K562 (cell line): ENCODE results near the gene SFXN2. TPM values are rescaled to one million over a fixed set of nuclear protein-coding genes. Genes with fewer than 3 reads are reported as not detected.

Experiments
- ARID1B ChIP-seq: fragments of 450-650 bp; IDR thresholded peaks from 2 replicates; pipeline ENCODE4 v1.6.1; 2016; ENCODE audit warnings: antibody characterized with exemption, mild to moderate bottlenecking, inconsistent platforms
- BHLHE40 ChIP-seq: IDR thresholded peaks from 2 replicates; pipeline ENCODE4 v1.6.1; 2011; ENCODE audit warnings: low read length, improper control_type of control experiment
- BRD9 ChIP-seq: fragments of 450-650 bp; IDR thresholded peaks from 2 replicates; pipeline ENCODE4 v1.6.1; 2018; ENCODE audit warnings: low read depth; ENCODE audit not compliant: partially characterized antibody
- CHD2 ChIP-seq: IDR thresholded peaks from 2 replicates; pipeline ENCODE4 v1.6.1; 2011; ENCODE audit warnings: low read depth, low read length
- DPF2 ChIP-seq: fragments of 450-650 bp; IDR thresholded peaks from 2 replicates; pipeline ENCODE4 v1.6.1; 2016
- GTF2A2 ChIP-seq: IDR thresholded peaks from 2 replicates; pipeline ENCODE4 v1.6.1; 2016; ENCODE audit warnings: mild to moderate bottlenecking, missing genetic modification characterization, missing compliant biosample characterization
- GTF2F1 ChIP-seq: IDR thresholded peaks from 2 replicates; pipeline ENCODE4 v1.6.1; 2011; ENCODE audit warnings: low read depth, low read length, improper control_type of control experiment
- LCOR ChIP-seq: sonication (generic); formaldehyde crosslinking; IDR thresholded peaks from 2 replicates; pipeline ENCODE4 v1.8.0; 2022; ENCODE audit warnings: mild to moderate bottlenecking, missing genetic modification reagents
- MEF2A ChIP-seq: IDR thresholded peaks from 2 replicates; pipeline ENCODE4 v1.6.1; 2011; ENCODE audit warnings: low read depth, mild to moderate bottlenecking, low read length, moderate library complexity; ENCODE audit not compliant: control insufficient read depth
- MYC ChIP-seq, 2 experiments: fragments of 250-450 bp in 1 of 2; sonication (Bioruptor Pico) in 1 of 2; IDR thresholded peaks; 2 replicates each; pipeline versions ENCODE4 v1.5.1 to v1.6.1; 2012 to 2021; ENCODE audit warnings: low read depth in 2 of 2, borderline replicate concordance in 1 of 2, improper control_type of control experiment in 1 of 2, low read length in 1 of 2, mild to moderate bottlenecking in 1 of 2, moderate library complexity in 1 of 2
- NBN ChIP-seq: fragments of 450-650 bp; IDR thresholded peaks from 2 replicates; pipeline ENCODE4 v1.6.1; 2016; ENCODE audit warnings: low read depth, mild to moderate bottlenecking
- NFE2 ChIP-seq: IDR thresholded peaks from 2 replicates; pipeline ENCODE4 v1.6.1; 2014; ENCODE audit warnings: antibody characterized with exemption, low read depth
- NFRKB ChIP-seq: fragments of 450-650 bp; IDR thresholded peaks from 2 replicates; pipeline ENCODE4 v1.6.1; 2016; ENCODE audit warnings: low read depth
- PTTG1 ChIP-seq: fragments of 450-650 bp; IDR thresholded peaks from 2 replicates; pipeline ENCODE4 v1.6.1; 2016; ENCODE audit warnings: low read depth, mild to moderate bottlenecking, missing genetic modification characterization, missing compliant biosample characterization
- SMAD3 ChIP-seq: fragments of 450-650 bp; formaldehyde crosslinking; conservative IDR thresholded peaks from 2 replicates; pipeline ENCODE4 v1.4.0; 2020; ENCODE audit warnings: mild to moderate bottlenecking
- SMC3 ChIP-seq: conservative IDR thresholded peaks from 2 replicates; pipeline ENCODE4 v1.6.1; 2011; ENCODE audit warnings: low read depth, low read length, improper control_type of control experiment; ENCODE audit not compliant: insufficient read depth
- SUPT5H ChIP-seq: fragments of 450-650 bp; IDR thresholded peaks from 2 replicates; pipeline ENCODE4 v1.6.1; 2016
- TAF7 ChIP-seq: fragments of 450-650 bp; IDR thresholded peaks from 2 replicates; pipeline ENCODE4 v1.6.1; 2016; ENCODE audit warnings: missing genetic modification characterization, missing compliant biosample characterization
- ZNF174 ChIP-seq: fragments of 250-450 bp; sonication (Bioruptor Pico); IDR thresholded peaks from 2 replicates; pipeline ENCODE4 v1.4.0; 2020; ENCODE audit warnings: mild to moderate bottlenecking
- ZNF274 ChIP-seq: IDR thresholded peaks from 2 replicates; pipeline ENCODE4 v1.6.1; 2011; ENCODE audit warnings: low read depth, mild to moderate bottlenecking, low read length, moderate library complexity, borderline replicate concordance
- ZNF444 ChIP-seq: fragments of 250-450 bp; sonication (Bioruptor Pico); IDR thresholded peaks from 2 replicates; pipeline ENCODE4 v1.4.0; 2020; ENCODE audit warnings: mild to moderate bottlenecking, moderate library complexity
- ZNF583 ChIP-seq: fragments of 250-450 bp; sonication (Bioruptor Pico); IDR thresholded peaks from 2 replicates; pipeline ENCODE4 v1.4.0; 2020
- ZNF644 ChIP-seq: fragments of 200-800 bp; sonication (Bioruptor generic); IDR thresholded peaks from 2 replicates; pipeline ENCODE4 v1.6.1; 2016; ENCODE audit warnings: low read depth, missing genetic modification characterization, missing compliant biosample characterization
- polyA plus RNA-seq, 8 experiments: library from polyadenylated mRNA; depleted of rRNA in 4 of 8; stranded (reverse) in 5 of 8; unstranded in 3 of 8; fragments of >200 nt; fragmentation: Nextera tagmentation in 2 of 8; fragmentation: Illumina TruSeq in 1 of 8; extraction: Ambion mirVana in 2 of 8; extraction: Trizol in 1 of 8; gene quantifications; 2 replicates each; pipeline versions ENCODE4 v1.2.1 to v1.2.3, GENCODE V29; 2011 to 2014; ENCODE audit warnings: inconsistent platforms in 1 of 8, missing spikeins in 1 of 8
- total RNA-seq, 7 experiments: library from RNA; depleted of rRNA in 6 of 7; stranded (reverse); fragments of >200 nt in 6 of 7; fragmentation: Illumina TruSeq in 2 of 7; extraction: Trizol in 2 of 7; gene quantifications; 2 replicates each; pipeline versions ENCODE4 v1.2.1 to v1.2.3, GENCODE V29; 2011 to 2021; ENCODE audit warnings: low replicate concordance in 1 of 7
- TF ChIP-seq, protein P1 (sequence below): fragments of 450-650 bp; IDR thresholded peaks from 2 replicates; pipeline ENCODE4 v1.6.1; 2016
- TF ChIP-seq, protein P2 (sequence below): fragments of 450-650 bp; IDR thresholded peaks from 2 replicates; pipeline ENCODE4 v1.6.1; 2017; ENCODE audit warnings: antibody characterized with exemption, mild to moderate bottlenecking
- TF ChIP-seq, protein P3 (sequence below): sonication (generic); formaldehyde crosslinking; IDR thresholded peaks from 2 replicates; pipeline ENCODE4 v1.8.0; 2022; ENCODE audit warnings: missing genetic modification reagents, mild to moderate bottlenecking, moderate library complexity, borderline replicate concordance

Gene SFXN2
- total and polyA plus RNA-seq, 9 of the 15 experiments (the other 6 are each of a cell fraction or from before 2014, with no cell fraction given) = 7.3 to 23.8 (median 15.7) TPM

DNA sequence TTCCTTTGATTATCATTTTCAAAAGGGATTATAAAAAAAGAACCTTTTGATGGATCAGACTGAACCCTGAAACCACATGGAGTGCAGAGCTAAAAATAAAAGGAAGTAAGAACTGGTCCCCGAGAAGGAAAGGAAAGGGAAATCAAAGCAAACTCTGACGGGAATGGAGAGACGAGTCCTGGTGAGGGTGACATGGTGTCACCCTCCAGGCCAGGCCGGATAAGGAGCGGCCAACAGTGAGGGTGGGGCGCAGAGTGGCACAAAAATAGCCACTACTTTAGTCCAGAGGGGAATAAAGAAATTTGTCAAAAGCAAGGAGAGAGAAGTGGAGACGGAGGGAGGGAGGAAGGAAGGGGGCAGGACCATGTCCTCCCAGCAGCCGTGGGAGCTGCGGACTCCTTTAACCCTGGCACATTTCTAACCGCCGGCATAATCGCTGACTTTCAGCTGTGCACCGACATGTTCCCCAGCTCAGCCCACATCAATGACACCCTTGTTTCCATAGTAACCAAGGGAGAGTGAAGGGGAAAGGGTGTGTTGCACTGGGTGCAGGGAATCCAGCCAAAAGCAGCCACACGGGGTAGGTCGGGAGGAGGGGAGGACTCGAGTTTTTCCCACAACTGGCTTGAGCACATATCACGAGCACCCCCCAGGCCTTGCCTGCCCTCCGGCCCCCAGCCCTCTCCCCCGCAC lies 40.5 kb upstream of the SFXN2 start (continued):
- no peak for TF ChIP-seq MEF2A
- no peak for TF ChIP-seq CHD2
- no peak for TF ChIP-seq TAF7 (tag)
- TF ChIP-seq ZNF444 (CRISPR knock-in tag) = no peak
- TF ChIP-seq ZNF644 = no peak
- no peak for TF ChIP-seq NFE2
- no peak for TF ChIP-seq NFRKB
- no peak for TF ChIP-seq SUPT5H
- peak; percentile 35; the same call in 1 of the 2 replicates for TF ChIP-seq BHLHE40
- TF ChIP-seq GTF2A2 (tag) = no peak
- TF ChIP-seq GTF2F1 = no peak
- TF ChIP-seq ZNF274 = no peak
- TF ChIP-seq DPF2 = no peak
- TF ChIP-seq SMAD3 = no peak
- TF ChIP-seq SMC3 = no peak
- TF ChIP-seq ARID1B = peak; percentile 51
- TF ChIP-seq ZNF583 = no peak
- TF ChIP-seq ZNF174 (CRISPR knock-in tag) = no peak
- no peak for TF ChIP-seq LCOR
- peak; percentile 24; the same call in 1 of the 2 replicates for TF ChIP-seq MYC (IDR thresholded peaks at IDR 0.05; ENCODE audit: low read depth, low read length)
- TF ChIP-seq MYC (CRISPR knock-in tag; IDR thresholded peaks at IDR 0.05; ENCODE audit: borderline replicate concordance, low read depth) = no peak
- TF ChIP-seq NBN = no peak
- no peak for TF ChIP-seq BRD9
- TF ChIP-seq, protein P1, sequence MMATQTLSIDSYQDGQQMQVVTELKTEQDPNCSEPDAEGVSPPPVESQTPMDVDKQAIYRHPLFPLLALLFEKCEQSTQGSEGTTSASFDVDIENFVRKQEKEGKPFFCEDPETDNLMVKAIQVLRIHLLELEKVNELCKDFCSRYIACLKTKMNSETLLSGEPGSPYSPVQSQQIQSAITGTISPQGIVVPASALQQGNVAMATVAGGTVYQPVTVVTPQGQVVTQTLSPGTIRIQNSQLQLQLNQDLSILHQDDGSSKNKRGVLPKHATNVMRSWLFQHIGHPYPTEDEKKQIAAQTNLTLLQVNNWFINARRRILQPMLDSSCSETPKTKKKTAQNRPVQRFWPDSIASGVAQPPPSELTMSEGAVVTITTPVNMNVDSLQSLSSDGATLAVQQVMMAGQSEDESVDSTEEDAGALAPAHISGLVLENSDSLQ = peak; percentile 91
- TF ChIP-seq, protein P2, sequence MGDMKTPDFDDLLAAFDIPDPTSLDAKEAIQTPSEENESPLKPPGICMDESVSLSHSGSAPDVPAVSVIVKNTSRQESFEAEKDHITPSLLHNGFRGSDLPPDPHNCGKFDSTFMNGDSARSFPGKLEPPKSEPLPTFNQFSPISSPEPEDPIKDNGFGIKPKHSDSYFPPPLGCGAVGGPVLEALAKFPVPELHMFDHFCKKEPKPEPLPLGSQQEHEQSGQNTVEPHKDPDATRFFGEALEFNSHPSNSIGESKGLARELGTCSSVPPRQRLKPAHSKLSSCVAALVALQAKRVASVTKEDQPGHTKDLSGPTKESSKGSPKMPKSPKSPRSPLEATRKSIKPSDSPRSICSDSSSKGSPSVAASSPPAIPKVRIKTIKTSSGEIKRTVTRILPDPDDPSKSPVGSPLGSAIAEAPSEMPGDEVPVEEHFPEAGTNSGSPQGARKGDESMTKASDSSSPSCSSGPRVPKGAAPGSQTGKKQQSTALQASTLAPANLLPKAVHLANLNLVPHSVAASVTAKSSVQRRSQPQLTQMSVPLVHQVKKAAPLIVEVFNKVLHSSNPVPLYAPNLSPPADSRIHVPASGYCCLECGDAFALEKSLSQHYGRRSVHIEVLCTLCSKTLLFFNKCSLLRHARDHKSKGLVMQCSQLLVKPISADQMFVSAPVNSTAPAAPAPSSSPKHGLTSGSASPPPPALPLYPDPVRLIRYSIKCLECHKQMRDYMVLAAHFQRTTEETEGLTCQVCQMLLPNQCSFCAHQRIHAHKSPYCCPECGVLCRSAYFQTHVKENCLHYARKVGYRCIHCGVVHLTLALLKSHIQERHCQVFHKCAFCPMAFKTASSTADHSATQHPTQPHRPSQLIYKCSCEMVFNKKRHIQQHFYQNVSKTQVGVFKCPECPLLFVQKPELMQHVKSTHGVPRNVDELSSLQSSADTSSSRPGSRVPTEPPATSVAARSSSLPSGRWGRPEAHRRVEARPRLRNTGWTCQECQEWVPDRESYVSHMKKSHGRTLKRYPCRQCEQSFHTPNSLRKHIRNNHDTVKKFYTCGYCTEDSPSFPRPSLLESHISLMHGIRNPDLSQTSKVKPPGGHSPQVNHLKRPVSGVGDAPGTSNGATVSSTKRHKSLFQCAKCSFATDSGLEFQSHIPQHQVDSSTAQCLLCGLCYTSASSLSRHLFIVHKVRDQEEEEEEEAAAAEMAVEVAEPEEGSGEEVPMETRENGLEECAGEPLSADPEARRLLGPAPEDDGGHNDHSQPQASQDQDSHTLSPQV = no peak
- no peak for TF ChIP-seq PTTG1
- TF ChIP-seq, protein P3, sequence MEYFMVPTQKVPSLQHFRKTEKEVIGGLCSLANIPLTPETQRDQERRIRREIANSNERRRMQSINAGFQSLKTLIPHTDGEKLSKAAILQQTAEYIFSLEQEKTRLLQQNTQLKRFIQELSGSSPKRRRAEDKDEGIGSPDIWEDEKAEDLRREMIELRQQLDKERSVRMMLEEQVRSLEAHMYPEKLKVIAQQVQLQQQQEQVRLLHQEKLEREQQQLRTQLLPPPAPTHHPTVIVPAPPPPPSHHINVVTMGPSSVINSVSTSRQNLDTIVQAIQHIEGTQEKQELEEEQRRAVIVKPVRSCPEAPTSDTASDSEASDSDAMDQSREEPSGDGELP (CRISPR knock-in tag) = peak; percentile 86; the same call in 1 of the 2 replicates
